ENCODE data around the gene B4GALT1. TPM values are rescaled to one million over a fixed set of nuclear protein-coding genes. Genes with fewer than 3 reads are reported as not detected.

B4GALT1 gene
- total RNA-seq, 1 donor from 2014 or later = 37.1 TPM

- Histone ChIP-seq H3K27ac (replicated peaks) (peak overlapping the region; percentile 33), H3K4me3 (no peak overlapping the region), H3K36me3 (peaks cover 55% of the 10 kb centered on the region), H3K4me1 (peaks cover 65% of the 10 kb centered on the region), H3K9me3 (replicated peaks) (no peaks in the 10 kb centered on the region), H3K27me3 (ENCODE audit: low read depth) (no peaks in the 10 kb centered on the region)
- DNase-seq = no peak
- intact Hi-C loops (cut with micrococcal nuclease) = no loop called here
- TF ChIP-seq, protein P1, sequence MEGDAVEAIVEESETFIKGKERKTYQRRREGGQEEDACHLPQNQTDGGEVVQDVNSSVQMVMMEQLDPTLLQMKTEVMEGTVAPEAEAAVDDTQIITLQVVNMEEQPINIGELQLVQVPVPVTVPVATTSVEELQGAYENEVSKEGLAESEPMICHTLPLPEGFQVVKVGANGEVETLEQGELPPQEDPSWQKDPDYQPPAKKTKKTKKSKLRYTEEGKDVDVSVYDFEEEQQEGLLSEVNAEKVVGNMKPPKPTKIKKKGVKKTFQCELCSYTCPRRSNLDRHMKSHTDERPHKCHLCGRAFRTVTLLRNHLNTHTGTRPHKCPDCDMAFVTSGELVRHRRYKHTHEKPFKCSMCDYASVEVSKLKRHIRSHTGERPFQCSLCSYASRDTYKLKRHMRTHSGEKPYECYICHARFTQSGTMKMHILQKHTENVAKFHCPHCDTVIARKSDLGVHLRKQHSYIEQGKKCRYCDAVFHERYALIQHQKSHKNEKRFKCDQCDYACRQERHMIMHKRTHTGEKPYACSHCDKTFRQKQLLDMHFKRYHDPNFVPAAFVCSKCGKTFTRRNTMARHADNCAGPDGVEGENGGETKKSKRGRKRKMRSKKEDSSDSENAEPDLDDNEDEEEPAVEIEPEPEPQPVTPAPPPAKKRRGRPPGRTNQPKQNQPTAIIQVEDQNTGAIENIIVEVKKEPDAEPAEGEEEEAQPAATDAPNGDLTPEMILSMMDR (IDR thresholded peaks at IDR 0.05; ENCODE audit: borderline replicate concordance) = no peak
These were observed 41.0 kb downstream of the B4GALT1 start for GRCh38 chr9:33125871-33126823.

GRCh38 chr9:33125461-33125860 lies 41.7 kb downstream of the B4GALT1 start:
- TF ChIP-seq, protein P1 (IDR thresholded peaks at IDR 0.05; ENCODE audit: borderline replicate concordance) = no peak
- Histone ChIP-seq H3K27me3 (ENCODE audit: low read depth) (no peaks in the 10 kb centered on the region), H3K4me3 (no peak overlapping the region), H3K4me1 (peaks cover 65% of the 10 kb centered on the region), H3K9me3 (replicated peaks) (no peaks in the 10 kb centered on the region), H3K27ac (replicated peaks) (peak overlapping the region; percentile 33), H3K36me3 (peaks cover 55% of the 10 kb centered on the region)
- intact Hi-C loops (cut with micrococcal nuclease) = no loop called here
- no peak for DNase-seq

- Histone ChIP-seq H3K27ac (replicated peaks) (peak overlapping the region; percentile 33), H3K36me3 (peaks cover 55% of the 10 kb centered on the region), H3K9me3 (replicated peaks) (no peaks in the 10 kb centered on the region), H3K27me3 (ENCODE audit: low read depth) (no peaks in the 10 kb centered on the region), H3K4me3 (no peak overlapping the region), H3K4me1 (peaks cover 65% of the 10 kb centered on the region)
- intact Hi-C loops (cut with micrococcal nuclease) = no loop called here
- TF ChIP-seq, protein P1 (IDR thresholded peaks at IDR 0.05; ENCODE audit: borderline replicate concordance) = no peak
- no peak for DNase-seq
These were observed 42.3 kb downstream of the B4GALT1 start for GRCh38 chr9:33124751-33125381.

DNA sequence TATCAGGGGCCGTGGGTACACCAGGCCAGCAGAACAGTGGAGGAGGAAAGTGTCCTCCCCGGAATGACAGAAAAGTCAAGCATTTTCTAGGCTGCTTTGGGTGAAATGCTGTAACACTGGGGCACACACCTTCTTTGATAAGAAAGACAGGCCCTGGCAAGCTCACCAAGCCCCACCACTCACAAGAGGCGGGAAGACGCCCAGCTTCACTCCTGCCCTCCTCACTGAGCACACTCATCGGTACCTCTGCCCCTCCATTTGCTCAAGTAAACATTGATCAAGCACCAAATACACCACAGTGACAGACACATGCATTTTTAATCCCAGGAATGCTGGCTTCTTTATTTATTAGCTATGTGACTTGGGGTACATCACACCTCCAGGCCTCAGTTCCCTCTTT lies 43.1 kb downstream of the B4GALT1 start:
- Histone ChIP-seq H3K9me3 (replicated peaks) (no peaks in the 10 kb centered on the region), H3K27me3 (ENCODE audit: low read depth) (no peaks in the 10 kb centered on the region), H3K4me3 (no peak overlapping the region), H3K27ac (replicated peaks) (peak overlapping the region; percentile 33), H3K36me3 (peaks cover 58% of the 10 kb centered on the region), H3K4me1 (peaks cover 64% of the 10 kb centered on the region)
- no peak for DNase-seq
- TF ChIP-seq, protein P1 (IDR thresholded peaks at IDR 0.05; ENCODE audit: borderline replicate concordance) = no peak
- intact Hi-C loops (cut with micrococcal nuclease) = no loop called here

DNA sequence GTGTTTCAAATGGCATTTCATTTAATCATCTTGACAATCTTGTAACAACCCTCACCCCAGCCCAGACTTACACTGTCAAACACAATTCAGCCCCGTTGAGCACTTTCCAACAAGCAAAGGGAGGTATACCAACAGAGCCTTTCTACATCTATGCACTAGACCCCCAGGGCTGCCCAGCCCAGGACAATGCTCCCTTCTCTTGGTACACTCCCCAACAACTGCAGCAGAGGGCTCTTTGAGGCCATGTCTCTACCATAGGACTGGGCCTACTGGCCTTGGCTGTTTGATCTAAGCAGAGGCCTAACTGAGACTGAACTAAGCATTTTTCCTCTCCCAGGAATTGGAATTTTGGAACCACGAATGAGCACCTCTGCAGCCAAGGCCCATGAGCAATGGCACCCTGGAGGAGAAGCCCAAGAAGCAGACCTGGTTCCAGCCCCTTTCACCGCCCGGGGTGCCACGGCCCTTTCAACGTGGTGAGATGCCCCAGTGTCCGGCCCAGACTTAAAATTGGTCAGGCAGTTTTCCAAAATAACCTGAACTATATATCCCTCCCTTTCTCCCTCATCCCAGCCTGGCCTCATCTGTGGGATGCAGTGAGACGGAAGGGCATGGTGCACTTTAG lies 43.6 kb downstream of the B4GALT1 start:
- peaks cover 59% of the 10 kb centered on the region for H3K36me3 ChIP-seq

More for the DNA sequence above, 43.6 kb downstream of the B4GALT1 start:
- Histone ChIP-seq H3K4me3 (no peak overlapping the region), H3K27ac (replicated peaks) (no peak overlapping the region), H3K9me3 (replicated peaks) (no peaks in the 10 kb centered on the region), H3K27me3 (ENCODE audit: low read depth) (no peaks in the 10 kb centered on the region), H3K4me1 (peaks cover 63% of the 10 kb centered on the region)
- no peak for DNase-seq
- intact Hi-C loops (cut with micrococcal nuclease) = no loop called here
- TF ChIP-seq, protein P1 (IDR thresholded peaks at IDR 0.05; ENCODE audit: borderline replicate concordance) = no peak

All from left ventricle myocardium inferior (tissue), 1 donor.